ENCODE data around the gene NDEL1. TPM values are rescaled to one million over a fixed set of nuclear protein-coding genes. Genes with fewer than 3 reads are reported as not detected.
A peak's percentile ranks its signal among the peaks of the same experiment; 100 is the strongest.

NDEL1 gene
- total and polyA plus RNA-seq, 9 of the 15 experiments (the other 6 are each of a cell fraction or from before 2014, with no cell fraction given): 0.86 to 30.5 (median 22.7) TPM

- TF ChIP-seq, protein P1, sequence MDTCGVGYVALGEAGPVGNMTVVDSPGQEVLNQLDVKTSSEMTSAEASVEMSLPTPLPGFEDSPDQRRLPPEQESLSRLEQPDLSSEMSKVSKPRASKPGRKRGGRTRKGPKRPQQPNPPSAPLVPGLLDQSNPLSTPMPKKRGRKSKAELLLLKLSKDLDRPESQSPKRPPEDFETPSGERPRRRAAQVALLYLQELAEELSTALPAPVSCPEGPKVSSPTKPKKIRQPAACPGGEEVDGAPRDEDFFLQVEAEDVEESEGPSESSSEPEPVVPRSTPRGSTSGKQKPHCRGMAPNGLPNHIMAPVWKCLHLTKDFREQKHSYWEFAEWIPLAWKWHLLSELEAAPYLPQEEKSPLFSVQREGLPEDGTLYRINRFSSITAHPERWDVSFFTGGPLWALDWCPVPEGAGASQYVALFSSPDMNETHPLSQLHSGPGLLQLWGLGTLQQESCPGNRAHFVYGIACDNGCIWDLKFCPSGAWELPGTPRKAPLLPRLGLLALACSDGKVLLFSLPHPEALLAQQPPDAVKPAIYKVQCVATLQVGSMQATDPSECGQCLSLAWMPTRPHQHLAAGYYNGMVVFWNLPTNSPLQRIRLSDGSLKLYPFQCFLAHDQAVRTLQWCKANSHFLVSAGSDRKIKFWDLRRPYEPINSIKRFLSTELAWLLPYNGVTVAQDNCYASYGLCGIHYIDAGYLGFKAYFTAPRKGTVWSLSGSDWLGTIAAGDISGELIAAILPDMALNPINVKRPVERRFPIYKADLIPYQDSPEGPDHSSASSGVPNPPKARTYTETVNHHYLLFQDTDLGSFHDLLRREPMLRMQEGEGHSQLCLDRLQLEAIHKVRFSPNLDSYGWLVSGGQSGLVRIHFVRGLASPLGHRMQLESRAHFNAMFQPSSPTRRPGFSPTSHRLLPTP (IDR thresholded peaks at IDR 0.05; ENCODE audit: borderline replicate concordance, extremely low read depth, insufficient read length): no peak
- TF ChIP-seq ZNF609 (CRISPR knock-in tag; IDR thresholded peaks at IDR 0.05; ENCODE audit: borderline replicate concordance): no peak
- TF ChIP-seq ZNF316 (IDR thresholded peaks at IDR 0.05): no peak
- TF ChIP-seq SIN3A (IDR thresholded peaks at IDR 0.05; ENCODE audit: borderline replicate concordance in 2 of 2, control insufficient read depth in 1 of 2, low read depth in 2 of 2, low read length in 2 of 2): peak in 1 of 2 experiments; percentile 41; a peak in 2 of 4 replicates
- TF ChIP-seq ZBTB33 (CRISPR knock-in tag; IDR thresholded peaks at IDR 0.05): no peak
- no peak for TF ChIP-seq OTX1 (CRISPR knock-in tag; IDR thresholded peaks at IDR 0.05)
- TF ChIP-seq NFXL1 (CRISPR knock-in tag; IDR thresholded peaks at IDR 0.05): no peak
- TF ChIP-seq HSF4 (CRISPR knock-in tag; IDR thresholded peaks at IDR 0.05; ENCODE audit: borderline replicate concordance): no peak
- TF ChIP-seq, protein P2, sequence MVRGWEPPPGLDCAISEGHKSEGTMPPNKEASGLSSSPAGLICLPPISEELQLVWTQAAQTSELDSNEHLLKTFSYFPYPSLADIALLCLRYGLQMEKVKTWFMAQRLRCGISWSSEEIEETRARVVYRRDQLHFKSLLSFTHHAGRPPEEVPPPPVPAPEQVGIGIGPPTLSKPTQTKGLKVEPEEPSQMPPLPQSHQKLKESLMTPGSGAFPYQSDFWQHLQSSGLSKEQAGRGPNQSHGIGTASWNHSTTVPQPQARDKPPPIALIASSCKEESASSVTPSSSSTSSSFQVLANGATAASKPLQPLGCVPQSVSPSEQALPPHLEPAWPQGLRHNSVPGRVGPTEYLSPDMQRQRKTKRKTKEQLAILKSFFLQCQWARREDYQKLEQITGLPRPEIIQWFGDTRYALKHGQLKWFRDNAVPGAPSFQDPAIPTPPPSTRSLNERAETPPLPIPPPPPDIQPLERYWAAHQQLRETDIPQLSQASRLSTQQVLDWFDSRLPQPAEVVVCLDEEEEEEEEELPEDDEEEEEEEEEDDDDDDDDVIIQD (CRISPR knock-in tag; IDR thresholded peaks at IDR 0.05): no peak
- no peak for TF ChIP-seq ZNF699 (CRISPR knock-in tag; IDR thresholded peaks at IDR 0.05; ENCODE audit: insufficient replicate concordance)
- TF ChIP-seq EP300 (IDR thresholded peaks at IDR 0.05; ENCODE audit: low read length): 0 out of 2 replicates have a peak, but pooled peaks have one; percentile 36
- TF ChIP-seq ZNF23 (CRISPR knock-in tag; IDR thresholded peaks at IDR 0.05): no peak
- TF ChIP-seq KDM5B (IDR thresholded peaks at IDR 0.05; ENCODE audit: insufficient replicate concordance, low read depth, low read length): no peak
- no peak for TF ChIP-seq CHCHD3 (CRISPR knock-in tag; IDR thresholded peaks at IDR 0.05)
- TF ChIP-seq ETV5 (CRISPR knock-in tag; IDR thresholded peaks at IDR 0.05; ENCODE audit: low read depth): 0 out of 2 replicates have a peak, but pooled peaks have one; percentile 30
Observed at GRCh38 chr17:8436169-8436843, 622 bp downstream of the NDEL1 start (continued).

Measured in K562 (cell line).